Thyroid gland (tissue), 4 donors: ENCODE measurements around the gene NEU3. TPM values are rescaled to one million over a fixed set of nuclear protein-coding genes. Genes with fewer than 3 reads are reported as not detected.

Source experiments
- DNase-seq, 2 donors: peaks; one replicate each; pipeline ENCODE4 v3.0.0-alpha.2; 2019
- H3K27ac ChIP-seq, 3 donors: fragments of 200-600 bp; sonication (generic); 1 replicate in 2 of 3; 2 replicates in 1 of 3; pipeline ENCODE4 v1.5.1; 2016 to 2019; ENCODE audit warnings: mild to moderate bottlenecking in 1 of 3, moderate library complexity in 1 of 3
- H3K27me3 ChIP-seq: fragments of 200-600 bp; sonication (generic); one replicate; pipeline ENCODE4 v1.5.1; 2019
- H3K36me3 ChIP-seq, 2 donors: fragments of 200-600 bp; sonication (generic); one replicate each; pipeline ENCODE4 v1.5.1; 2016 to 2019
- H3K4me1 ChIP-seq, 2 donors: fragments of 200-600 bp; sonication (generic); one replicate each; pipeline ENCODE4 v1.5.1; 2017 to 2019
- H3K4me3 ChIP-seq, 3 donors: fragments of 200-600 bp; sonication (generic); replicated peaks in 1 of 3; 1 replicate in 2 of 3; 2 replicates in 1 of 3; pipeline ENCODE4 v1.5.1; 2016; ENCODE audit warnings: mild to moderate bottlenecking in 1 of 3
- H3K9me3 ChIP-seq: fragments of 200-600 bp; sonication (generic); one replicate; pipeline ENCODE4 v1.5.1; 2017
- CTCF ChIP-seq, 6 experiments: fragments of 200-600 bp in 3 of 6; fragments of 450-650 bp in 3 of 6; sonication (generic) in 3 of 6; IDR thresholded peaks; one replicate each; pipeline ENCODE4 v1.5.1; 2016 to 2019; ENCODE audit warnings: antibody characterized with exemption in 6 of 6, mild to moderate bottlenecking in 2 of 6, inconsistent platforms in 1 of 6, moderate library complexity in 1 of 6
- POLR2A ChIP-seq, 2 donors: fragments of 450-650 bp; IDR thresholded peaks; one replicate each; pipeline ENCODE4 v1.6.1; 2017; ENCODE audit warnings: antibody characterized with exemption in 2 of 2, mild to moderate bottlenecking in 2 of 2, moderate library complexity in 1 of 2
- WGBS, 2 donors: methylation state at CpG; one replicate each; pipeline ENCODE4 v1.1.5; 2017; 5-methylcytosine and 5-hydroxymethylcytosine counted together
- intact Hi-C: fragments of 100-400 bp; cut with DNase I; formaldehyde crosslinking; loops from one replicate; pipeline ENCODE4 v1.15.1; 2023
- total RNA-seq, 4 donors: library from RNA; depleted of rRNA; stranded (reverse); fragments of >200 nt; gene quantifications; one replicate each; pipeline ENCODE4 v1.2.3, GENCODE V29; 2016

NEU3 gene
- total RNA-seq, 4 donors from 2014 or later = 8.1 to 13.0 (median 9.2) TPM

DNA sequence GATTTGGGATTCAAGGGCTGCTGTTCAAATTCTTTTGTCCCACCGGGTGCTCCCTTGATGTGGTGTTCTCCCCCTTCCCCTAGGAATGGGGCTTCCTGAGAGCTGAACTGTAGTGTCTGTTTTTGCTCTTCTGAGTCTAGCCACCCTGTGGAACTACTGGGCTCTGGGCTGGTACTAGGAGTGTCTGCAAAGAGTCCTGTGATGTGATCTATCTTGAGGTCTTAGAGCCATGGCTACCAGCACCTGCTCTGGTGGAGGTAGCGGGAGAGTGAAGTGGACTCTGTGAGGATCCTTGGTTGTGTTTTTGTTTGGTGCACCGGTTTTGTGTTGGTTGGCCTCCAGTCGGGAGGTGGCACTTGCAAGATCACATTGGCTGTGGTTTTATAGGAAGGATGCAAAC, 61.8 kb downstream of the NEU3 start:
- no peak for TF ChIP-seq CTCF (IDR thresholded peaks at IDR 0.05)
- no peak for TF ChIP-seq POLR2A (IDR thresholded peaks at IDR 0.05)
- DNase-seq = no peak
- no peak overlapping the region for H3K4me3 ChIP-seq
- no peaks in the 10 kb centered on the region for H3K36me3 ChIP-seq
- 90 to 91% methylated on average over 4 of the region's 4 CpGs for WGBS, 2 donors
- H3K4me1 ChIP-seq = no peaks in the 10 kb centered on the region
- H3K27ac ChIP-seq = no peak overlapping the region
- no peaks in the 10 kb centered on the region for H3K27me3 ChIP-seq
- H3K9me3 ChIP-seq = no peaks in the 10 kb centered on the region
- intact Hi-C loops = no loop called here

- Histone ChIP-seq H3K9me3 (no peaks in the 10 kb centered on the region), H3K4me1 (no peaks in the 10 kb centered on the region), H3K27ac (no peak overlapping the region), H3K27me3 (no peaks in the 10 kb centered on the region), H3K4me3 (no peak overlapping the region), H3K36me3 (no peaks in the 10 kb centered on the region)
- no peak for TF ChIP-seq POLR2A (IDR thresholded peaks at IDR 0.05)
- no peak for TF ChIP-seq CTCF (IDR thresholded peaks at IDR 0.05)
- intact Hi-C loops = no loop called here
- 91 to 93% methylated on average over 5 of the region's 5 CpGs for WGBS, 2 donors
- no peak for DNase-seq
These were observed 62.3 kb downstream of the NEU3 start for GRCh38 chr11:75051043-75051442.

DNA sequence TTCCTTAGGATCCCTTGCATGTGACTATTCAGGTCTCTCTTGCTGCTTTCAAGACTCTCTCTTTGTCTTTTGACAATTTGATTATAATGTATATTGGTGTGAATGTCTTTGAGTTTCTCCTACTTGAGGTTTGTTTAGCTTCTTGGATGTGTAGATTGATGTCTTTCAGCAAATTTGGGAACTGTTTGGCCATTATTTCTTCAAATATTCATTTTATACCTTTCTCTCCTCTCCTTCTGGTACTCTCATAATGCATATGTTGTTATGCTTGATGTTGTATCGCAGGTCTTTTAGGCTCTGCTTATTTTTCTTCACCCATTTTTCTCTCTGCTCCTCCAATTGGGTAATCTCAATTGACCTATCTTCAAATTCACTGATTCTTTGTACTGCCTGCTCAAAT, 63.7 kb downstream of the NEU3 start:
- Histone ChIP-seq H3K27ac (no peak overlapping the region), H3K4me1 (no peaks in the 10 kb centered on the region), H3K27me3 (no peaks in the 10 kb centered on the region), H3K4me3 (no peak overlapping the region), H3K9me3 (no peaks in the 10 kb centered on the region), H3K36me3 (no peaks in the 10 kb centered on the region)
- TF ChIP-seq CTCF (IDR thresholded peaks at IDR 0.05) (no peak), POLR2A (IDR thresholded peaks at IDR 0.05) (no peak)
- intact Hi-C loops = no loop called here
- DNase-seq = no peak
- WGBS, 2 donors = 45 to 100% methylated on average over 1 of the region's 1 CpG

DNA sequence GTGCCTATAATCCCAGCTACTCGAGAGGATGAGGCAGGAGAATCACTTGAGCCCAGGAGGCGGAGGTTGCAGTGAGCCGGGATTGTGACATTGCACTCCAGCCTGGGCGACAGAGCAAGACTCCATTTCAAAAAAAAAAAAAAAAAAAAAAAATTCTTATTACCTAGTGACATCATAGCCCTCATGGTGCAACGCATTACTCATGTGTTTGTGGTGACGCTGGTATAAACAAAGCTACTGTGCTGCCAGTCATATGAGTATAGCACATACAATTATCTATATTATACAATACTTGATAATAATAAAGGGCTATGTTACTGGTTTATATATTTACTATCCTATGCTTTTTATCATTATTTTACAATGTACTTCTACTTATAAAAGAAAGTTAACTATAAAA, 66.8 kb downstream of the NEU3 start:
- Histone ChIP-seq H3K27me3 (no peaks in the 10 kb centered on the region), H3K36me3 (no peaks in the 10 kb centered on the region), H3K27ac (no peak overlapping the region), H3K4me3 (no peak overlapping the region), H3K9me3 (no peaks in the 10 kb centered on the region), H3K4me1 (no peaks in the 10 kb centered on the region)
- whole genome bisulfite sequencing, 2 donors = 90 to 91% methylated on average over 6 of the region's 6 CpGs
- intact Hi-C loops = no loop called here
- no peak for DNase-seq
- TF ChIP-seq POLR2A (IDR thresholded peaks at IDR 0.05) (no peak), CTCF (IDR thresholded peaks at IDR 0.05) (no peak)

GRCh38 chr11:75056814-75057213, 68.1 kb downstream of the NEU3 start:
- TF ChIP-seq CTCF (IDR thresholded peaks at IDR 0.05) (no peak), POLR2A (IDR thresholded peaks at IDR 0.05) (no peak)
- no peak overlapping the region for H3K4me3 ChIP-seq
- H3K9me3 ChIP-seq = no peaks in the 10 kb centered on the region
- H3K27ac ChIP-seq = no peak overlapping the region
- H3K27me3 ChIP-seq = no peaks in the 10 kb centered on the region
- no peak for DNase-seq
- no peaks in the 10 kb centered on the region for H3K36me3 ChIP-seq
- 83 to 85% methylated on average over 3 of the region's 3 CpGs for WGBS, 2 donors
- no peaks in the 10 kb centered on the region for H3K4me1 ChIP-seq
- intact Hi-C loops = no loop called here
